GM18951 (cell line): ENCODE results near the gene PCDH15.

Experiments used
- POLR2A ChIP-seq: IDR thresholded peaks from 4 replicates; pipeline ENCODE4 v1.6.1; 2011; ENCODE audit warnings: mild to moderate bottlenecking; ENCODE audit not compliant: insufficient read length, insufficient read depth; ENCODE audit errors: extremely low read depth
- in situ Hi-C: fragments of 300-500 bp; cut with MboI; formaldehyde crosslinking; loops from one replicate; pipeline ENCODE4 v1.12.0; 2022; ENCODE audit warnings: low sequenced_read_pairs, mixed read lengths, inconsistent platforms; ENCODE audit not compliant: unreplicated experiment

PCDH15 gene

DNA sequence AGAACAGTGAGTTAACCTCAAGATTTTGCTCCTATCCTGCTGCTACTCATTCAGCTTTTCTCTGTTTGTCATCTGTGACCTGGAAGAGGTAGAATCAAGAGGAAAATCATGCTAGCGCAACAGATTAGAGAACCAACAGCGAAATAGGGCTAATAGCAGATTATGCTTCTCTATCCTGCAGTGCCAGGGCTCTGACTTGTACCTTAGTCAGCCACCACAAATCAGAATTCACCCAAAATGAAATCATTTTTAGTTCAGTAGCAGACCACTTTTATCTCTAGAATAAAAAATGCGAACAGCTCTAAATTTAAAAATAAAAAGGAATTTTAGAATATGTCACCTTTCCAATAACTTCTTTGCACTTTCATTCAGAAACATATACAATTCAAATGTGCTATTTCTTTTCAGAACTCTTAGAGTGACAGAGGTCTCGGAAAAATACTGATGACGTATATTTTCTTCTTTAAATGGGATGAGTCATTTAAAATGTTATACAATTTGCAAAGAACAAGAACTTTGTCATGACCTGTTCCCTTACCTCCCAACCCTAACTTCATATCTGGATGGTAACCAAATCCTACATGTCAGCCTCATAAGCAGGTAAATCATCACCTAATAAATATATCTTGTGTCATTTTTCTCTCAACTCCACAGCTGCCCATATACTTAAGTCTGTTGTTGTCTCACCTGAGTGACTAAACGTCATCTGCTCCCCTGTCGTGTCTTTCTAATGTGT, 896.4 kb downstream of the PCDH15 start:
- no peak for TF ChIP-seq POLR2A
- in situ Hi-C loops = no loop called here

DNA sequence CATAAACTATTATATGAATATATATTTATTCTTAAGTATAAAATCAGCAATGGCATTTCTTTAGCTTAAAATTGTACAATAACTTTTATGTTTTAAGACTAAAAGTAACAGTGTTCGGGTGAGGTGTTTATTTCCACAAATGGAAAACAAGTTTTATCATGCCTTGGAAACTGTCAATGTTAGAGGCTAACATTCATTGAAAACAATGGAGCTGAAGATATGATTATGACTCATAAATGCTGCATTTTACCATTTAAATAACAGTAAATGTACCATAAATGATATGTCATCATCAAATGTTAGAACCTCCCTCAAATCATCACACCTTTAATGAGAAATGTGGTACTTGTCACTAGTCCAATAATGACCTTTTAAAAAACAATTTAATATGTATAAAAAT, 897.3 kb downstream of the PCDH15 start:
- TF ChIP-seq POLR2A = no peak
- in situ Hi-C loops = no loop called here

DNA sequence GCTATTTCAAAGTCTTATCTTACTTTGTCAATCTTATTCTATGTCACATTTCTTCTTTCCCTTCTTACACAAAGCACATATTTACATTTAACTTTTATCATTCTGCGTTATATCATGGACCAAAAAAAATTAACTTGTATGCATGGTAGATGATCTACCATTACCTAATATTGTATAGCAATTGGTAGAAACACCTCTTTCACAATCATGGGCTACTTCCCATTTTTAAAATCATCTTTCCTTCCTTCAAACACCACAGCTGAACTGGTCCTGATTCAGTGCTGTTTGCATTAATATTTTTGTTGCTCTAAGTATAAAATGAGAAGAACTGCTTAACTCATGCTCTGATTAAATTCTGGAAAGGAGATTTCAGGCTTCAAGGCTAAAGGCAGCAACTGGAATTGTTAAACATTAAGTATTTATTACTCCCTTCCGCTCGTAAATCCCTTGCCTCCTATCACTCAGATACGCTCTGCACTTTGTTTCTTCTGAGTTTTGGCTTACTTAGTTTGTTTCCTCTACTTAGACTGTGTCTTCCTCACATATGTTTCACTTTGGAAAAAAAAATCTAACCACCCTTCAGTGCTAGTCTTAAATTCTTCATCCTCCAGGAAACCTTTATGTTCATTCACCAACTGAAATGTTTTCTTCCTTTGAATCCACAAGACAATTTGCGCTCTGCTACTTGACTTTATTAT, 901.4 kb downstream of the PCDH15 start:
- in situ Hi-C loops = no loop called here
- TF ChIP-seq POLR2A = no peak

DNA sequence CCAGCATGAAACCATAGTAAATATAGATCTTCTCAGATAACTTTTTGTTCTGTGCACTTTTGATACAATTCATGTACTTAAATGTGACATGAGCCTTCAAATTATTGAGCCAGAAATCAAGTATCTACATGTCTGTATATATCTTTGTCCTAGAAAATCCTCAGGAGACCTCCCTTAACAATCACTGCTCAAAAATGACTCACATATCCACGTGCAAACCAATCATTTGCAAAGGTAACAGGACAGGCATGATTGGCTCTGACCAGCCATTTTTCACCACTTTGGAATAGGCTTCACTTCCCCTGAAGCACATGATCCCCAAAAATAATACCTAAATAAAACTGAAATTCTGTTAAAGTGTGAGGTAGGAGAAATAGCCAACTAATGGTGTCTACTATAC, 902.5 kb downstream of the PCDH15 start:
- in situ Hi-C loops = no loop called here
- TF ChIP-seq POLR2A = no peak

DNA sequence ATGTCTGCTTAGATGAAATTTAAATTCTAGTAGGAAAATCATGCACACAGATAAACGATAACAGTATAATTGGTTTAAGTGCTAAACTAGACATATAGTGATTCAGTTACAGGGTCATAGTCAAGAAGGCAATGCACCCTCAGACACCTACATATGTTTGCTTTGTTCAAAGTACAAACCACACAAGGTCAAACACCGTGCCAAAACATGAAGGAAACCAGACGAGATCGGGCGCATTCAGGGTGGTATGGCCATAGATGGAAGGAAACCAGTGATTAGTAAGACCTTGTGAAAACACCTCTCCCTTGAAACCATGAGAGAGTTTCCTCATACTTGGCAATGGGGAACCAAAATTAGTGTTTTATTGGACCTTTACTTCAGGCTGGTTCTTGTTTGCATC, 906.9 kb downstream of the PCDH15 start:
- in situ Hi-C loops = no loop called here
- TF ChIP-seq POLR2A = no peak

DNA sequence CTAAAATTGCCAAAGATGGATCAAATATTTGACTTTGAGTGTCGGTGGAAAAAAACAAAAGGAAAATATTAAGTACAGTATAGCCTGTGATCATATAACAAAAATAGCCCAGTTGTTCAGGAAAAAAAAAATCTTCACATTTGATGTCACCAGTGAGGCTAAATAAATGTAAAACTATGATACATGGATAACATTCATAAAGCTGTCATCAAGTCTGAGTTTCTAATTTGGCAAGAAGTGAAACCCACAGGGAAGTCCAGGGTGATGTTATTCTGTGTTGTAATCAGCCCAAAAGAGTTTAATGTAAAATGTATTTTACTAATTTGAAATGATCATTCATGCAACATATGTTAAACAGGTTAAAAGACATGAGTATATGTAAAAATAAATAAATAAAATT, 908.0 kb downstream of the PCDH15 start:
- no peak for TF ChIP-seq POLR2A
- in situ Hi-C loops = no loop called here

DNA sequence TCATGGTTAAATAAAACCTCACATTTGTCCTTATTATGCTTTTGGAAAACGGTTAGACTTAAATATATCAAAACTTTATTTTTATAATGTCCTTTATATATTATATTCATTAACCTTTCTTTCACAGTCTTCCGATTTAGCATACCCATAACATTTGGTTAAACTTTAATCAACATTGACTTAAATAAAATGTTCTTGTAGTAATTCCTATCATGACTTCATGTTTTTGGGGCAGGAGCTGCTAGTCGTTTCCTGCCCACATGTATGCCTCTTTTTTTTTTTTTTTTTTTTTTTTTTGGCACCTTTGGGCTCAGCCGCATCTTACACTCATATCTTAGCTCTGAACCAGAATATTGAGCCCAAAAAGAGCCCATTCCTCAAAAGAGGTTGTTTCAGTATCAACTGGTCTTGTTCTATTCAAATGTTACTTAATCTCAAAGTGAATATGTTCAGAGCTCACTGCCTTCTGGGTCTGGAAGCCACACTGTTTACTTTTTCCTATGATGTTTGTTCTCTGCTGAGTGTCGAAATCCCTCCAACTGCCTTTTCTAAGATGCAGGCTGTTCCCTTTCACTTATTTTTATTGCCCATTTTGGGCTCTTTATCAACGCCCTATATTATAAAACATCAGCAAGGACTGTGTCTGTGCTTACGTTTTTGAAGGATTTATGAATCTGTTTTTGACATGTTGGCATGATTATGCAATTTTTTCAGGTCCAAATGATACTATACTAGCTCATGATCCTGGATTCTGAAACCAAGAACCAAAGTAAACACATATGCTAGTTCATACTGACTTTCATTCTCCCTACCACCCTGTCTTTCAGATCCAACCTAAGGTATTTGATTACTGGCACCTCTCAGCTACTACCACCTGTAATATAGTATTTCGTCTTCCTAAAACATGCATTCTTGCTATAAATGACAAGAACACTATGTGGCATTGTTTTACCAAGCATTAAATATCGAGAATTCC, 914.4 kb downstream of the PCDH15 start:
- in situ Hi-C loops = no loop called here
- no peak for TF ChIP-seq POLR2A

DNA sequence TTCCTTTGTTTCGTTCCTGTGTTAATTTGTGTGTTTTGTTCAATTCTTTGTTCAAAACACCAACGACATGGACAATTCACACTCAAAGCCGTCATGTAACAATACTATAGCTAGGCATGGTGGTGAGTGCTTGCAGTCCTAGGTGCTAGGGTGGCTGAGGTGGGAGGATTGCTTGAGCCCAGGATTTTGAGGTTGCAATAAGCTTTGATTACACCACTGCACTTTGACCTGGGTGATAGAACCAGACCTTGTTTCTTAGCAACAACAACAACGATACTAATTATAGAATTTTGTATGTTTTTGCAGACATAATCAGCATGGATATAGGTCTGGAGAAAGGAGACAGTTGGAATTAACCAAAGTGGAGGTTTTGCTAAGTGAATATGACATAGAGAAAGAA, 936.2 kb downstream of the PCDH15 start:
- in situ Hi-C loops = no loop called here
- no peak for TF ChIP-seq POLR2A

DNA sequence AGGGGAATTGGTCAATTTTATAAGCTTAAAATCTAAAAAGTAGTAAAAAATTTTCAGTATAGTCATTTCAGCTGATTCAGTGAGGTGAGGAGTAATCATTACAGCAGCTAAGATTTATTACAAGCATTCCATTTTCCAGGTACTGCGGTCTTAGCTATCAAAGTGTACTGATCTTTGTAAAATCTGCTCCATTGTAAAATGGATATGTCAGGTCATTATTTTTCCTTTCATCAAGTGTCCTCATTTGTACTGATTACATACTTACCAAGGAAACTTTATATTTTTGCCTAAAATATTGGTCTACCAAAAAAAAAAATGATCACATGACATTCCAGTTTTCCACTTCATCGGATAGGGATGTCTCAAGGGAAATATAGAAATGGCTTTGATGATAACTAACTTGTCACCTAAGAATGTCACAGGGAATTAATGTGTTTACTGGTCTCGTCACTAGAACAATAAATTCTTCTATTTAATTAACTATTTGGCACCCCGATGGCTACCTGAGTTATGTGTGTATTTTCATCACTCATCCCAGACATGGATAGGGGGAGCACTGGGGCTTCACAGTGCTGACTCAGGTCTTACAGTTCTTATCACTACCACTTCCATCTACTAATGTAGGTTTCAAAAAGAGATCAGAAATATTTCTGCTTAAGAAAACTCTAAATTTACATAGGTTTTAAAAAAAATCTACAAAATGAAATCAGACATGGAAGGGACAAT, 948.4 kb downstream of the PCDH15 start:
- TF ChIP-seq POLR2A = no peak
- in situ Hi-C loops = no loop called here

DNA sequence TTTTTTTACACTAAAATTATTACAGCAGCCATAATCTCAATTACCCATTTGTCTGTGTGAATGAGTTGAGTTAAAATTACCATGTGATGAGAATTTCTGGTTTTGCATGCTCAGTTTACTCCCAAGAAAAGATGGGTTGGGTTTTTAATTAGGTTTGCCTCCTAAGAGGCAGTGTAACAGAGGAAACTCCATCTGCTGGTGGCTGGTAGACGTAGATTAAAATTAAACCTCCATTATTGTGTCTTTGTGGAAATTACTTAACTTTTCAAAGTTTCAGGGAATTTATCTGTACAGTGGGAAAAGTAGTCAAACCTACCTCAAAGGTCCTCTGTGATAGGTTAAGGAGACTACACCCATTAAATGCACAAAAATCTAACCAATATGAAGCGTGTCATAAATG, 954.2 kb downstream of the PCDH15 start:
- no peak for TF ChIP-seq POLR2A
- in situ Hi-C loops = no loop called here

DNA sequence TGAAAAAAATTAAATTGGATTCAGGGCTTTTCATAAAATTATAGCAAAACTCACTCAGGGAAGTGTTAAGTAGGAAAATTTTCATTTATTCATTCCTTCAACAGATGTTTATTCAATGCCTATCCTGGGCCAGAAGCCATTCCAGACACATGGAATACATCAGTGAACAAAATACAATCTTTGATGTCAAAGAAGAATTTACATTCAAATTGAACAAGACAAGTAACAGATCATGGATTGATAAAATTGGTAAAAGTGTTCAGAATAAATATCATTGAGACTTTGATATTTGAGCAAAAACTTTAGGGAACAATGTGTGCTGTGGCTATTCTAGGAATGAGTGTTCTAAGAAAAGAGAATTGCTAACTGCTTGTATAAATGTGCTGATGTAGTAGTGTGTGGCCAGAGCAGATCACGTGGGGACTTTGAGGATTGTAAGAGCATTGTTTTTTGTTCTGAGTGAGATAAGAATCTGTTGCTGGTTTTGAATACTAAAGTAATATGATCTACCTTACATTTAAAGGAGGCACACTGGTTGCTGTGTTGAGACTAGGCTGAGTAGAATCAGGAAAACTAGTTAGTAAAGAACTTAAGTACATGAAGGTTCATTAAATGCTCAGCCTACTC, 957.2 kb downstream of the PCDH15 start:
- in situ Hi-C loops = no loop called here
- TF ChIP-seq POLR2A = no peak

DNA sequence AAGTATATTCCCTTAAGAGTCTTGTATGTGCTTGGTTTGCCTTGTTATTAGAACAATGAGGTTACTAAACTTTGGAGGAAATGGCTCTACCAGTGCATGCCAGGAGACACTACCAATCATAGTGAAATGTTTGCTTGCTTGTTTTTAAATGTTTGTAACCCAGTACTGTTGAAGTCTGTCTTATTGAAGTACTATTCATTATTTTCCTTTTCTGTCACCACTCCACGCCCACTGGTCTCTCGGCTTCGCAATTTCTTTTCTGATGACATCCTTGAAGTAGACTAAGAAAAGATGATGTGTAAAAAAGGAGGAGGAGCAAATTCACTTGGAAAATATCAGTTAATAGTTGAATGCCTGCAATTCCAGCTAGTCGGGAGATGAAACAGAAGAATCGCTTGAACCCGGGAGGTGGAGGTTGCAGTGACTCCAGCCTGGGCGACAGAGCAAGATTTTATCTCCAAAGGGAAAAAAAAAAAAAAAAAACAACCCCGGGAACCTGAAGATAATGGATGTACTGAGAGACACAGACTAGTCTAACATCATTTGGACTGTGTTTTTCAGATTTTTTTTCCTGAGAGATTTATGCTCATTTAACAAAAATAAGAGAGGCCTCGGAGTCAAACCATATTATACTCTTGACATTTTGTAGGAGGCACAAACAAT, 959.4 kb downstream of the PCDH15 start:
- TF ChIP-seq POLR2A = no peak
- in situ Hi-C loops = no loop called here

DNA sequence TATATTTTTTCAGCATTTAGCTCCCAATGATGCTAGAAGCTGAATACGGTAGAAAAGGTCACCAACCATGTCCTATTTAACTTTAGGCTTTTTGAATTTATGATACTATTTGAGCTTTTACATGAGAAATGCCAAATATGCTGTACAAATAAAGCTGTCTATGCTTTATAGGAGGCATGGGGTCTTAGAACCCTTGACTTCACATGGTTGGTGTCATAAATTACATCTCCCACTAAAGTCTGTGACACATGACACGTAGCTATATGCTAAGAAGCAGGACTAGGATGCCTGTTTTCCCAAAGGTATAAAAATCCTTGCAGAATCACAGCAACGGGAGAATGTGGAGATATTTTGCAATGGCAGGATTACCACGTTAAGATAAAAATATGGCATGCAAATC, 960.4 kb downstream of the PCDH15 start:
- in situ Hi-C loops = no loop called here

More for the DNA sequence above, 960.4 kb downstream of the PCDH15 start:
- TF ChIP-seq POLR2A = no peak
